ENCODE results near the gene NTN1.

DNA sequence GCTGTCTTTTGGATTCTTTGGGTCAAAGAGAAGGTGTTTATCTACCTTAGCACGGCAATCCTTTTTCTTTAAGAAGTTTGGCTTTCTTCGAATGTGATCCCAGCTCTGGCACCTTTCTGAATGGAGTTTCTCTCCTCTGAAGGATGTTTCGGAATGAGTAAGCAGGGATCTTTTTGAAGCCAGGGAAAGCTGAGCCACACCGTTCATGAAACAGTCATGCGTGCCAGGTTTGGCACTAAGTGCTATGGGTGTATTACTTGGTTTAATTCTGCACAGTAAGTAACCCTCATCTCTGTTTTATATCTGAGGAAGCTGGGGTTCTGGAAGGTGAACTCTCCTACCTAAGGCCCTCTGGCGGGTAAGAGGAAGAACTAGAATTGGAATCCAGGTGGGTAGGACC lies 234.5 kb downstream of the NTN1 start:
- TF ChIP-seq, protein P1, sequence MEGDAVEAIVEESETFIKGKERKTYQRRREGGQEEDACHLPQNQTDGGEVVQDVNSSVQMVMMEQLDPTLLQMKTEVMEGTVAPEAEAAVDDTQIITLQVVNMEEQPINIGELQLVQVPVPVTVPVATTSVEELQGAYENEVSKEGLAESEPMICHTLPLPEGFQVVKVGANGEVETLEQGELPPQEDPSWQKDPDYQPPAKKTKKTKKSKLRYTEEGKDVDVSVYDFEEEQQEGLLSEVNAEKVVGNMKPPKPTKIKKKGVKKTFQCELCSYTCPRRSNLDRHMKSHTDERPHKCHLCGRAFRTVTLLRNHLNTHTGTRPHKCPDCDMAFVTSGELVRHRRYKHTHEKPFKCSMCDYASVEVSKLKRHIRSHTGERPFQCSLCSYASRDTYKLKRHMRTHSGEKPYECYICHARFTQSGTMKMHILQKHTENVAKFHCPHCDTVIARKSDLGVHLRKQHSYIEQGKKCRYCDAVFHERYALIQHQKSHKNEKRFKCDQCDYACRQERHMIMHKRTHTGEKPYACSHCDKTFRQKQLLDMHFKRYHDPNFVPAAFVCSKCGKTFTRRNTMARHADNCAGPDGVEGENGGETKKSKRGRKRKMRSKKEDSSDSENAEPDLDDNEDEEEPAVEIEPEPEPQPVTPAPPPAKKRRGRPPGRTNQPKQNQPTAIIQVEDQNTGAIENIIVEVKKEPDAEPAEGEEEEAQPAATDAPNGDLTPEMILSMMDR (IDR thresholded peaks at IDR 0.05; ENCODE audit: poor library complexity) = no peak
- TF ChIP-seq EZH2 (IDR thresholded peaks at IDR 0.05; ENCODE audit: borderline replicate concordance) = no peak

All from hepatocyte (in vitro differentiated cells).